Neuronal stem cell (in vitro differentiated cells): Measurements from ENCODE around the gene RASIP1.

Experiments used
- DNase-seq: peaks from one replicate; pipeline ENCODE4 v3.0.0-alpha.2; 2013; ENCODE audit warnings: low spot score
- H2AFZ ChIP-seq: one replicate; pipeline ENCODE4 v1.6.1; 2013; ENCODE audit warnings: mild to moderate bottlenecking, low read length, inconsistent platforms
- H2AK5ac ChIP-seq: 2 replicates; pipeline ENCODE4 v1.6.1; 2013; ENCODE audit warnings: low read depth, mild to moderate bottlenecking, inconsistent platforms, low read length, moderate library complexity, mixed read lengths
- H2BK120ac ChIP-seq: 2 replicates; pipeline ENCODE4 v1.6.1; 2013; ENCODE audit warnings: low read depth, mild to moderate bottlenecking, inconsistent platforms, low read length, moderate library complexity, mixed read lengths
- H2BK12ac ChIP-seq: one replicate; pipeline ENCODE4 v1.6.1; 2013; ENCODE audit warnings: low read length, inconsistent platforms
- H2BK15ac ChIP-seq: 2 replicates; pipeline ENCODE4 v1.6.1; 2013; ENCODE audit warnings: mild to moderate bottlenecking, low read length, inconsistent platforms, mixed read lengths
- H2BK5ac ChIP-seq: one replicate; pipeline ENCODE4 v1.6.1; 2013; ENCODE audit warnings: inconsistent platforms, mild to moderate bottlenecking, low read length, moderate library complexity
- H3K14ac ChIP-seq: one replicate; pipeline ENCODE4 v1.6.1; 2013; ENCODE audit warnings: low read length, inconsistent platforms
- H3K18ac ChIP-seq: 2 replicates; pipeline ENCODE4 v1.6.1; 2013; ENCODE audit warnings: low read length, inconsistent platforms
- H3K23ac ChIP-seq: 2 replicates; pipeline ENCODE4 v1.6.1; 2013; ENCODE audit warnings: low read depth, mild to moderate bottlenecking, mixed read lengths, low read length, inconsistent platforms; ENCODE audit not compliant: poor library complexity
- H3K27ac ChIP-seq: replicated peaks from 3 replicates; pipeline ENCODE4 v1.5.1; 2013; ENCODE audit warnings: low read length, inconsistent platforms
- H3K27me3 ChIP-seq, 3 experiments: 2 replicates each; pipeline ENCODE4 v1.6.1; 2013; ENCODE audit warnings: low read length in 3 of 3, mild to moderate bottlenecking in 2 of 3, inconsistent platforms in 1 of 3, low read depth in 1 of 3, mixed read lengths in 1 of 3, moderate library complexity in 1 of 3; ENCODE audit not compliant: control insufficient read depth in 3 of 3, insufficient read depth in 3 of 3
- H3K36me3 ChIP-seq, 2 donors: replicated peaks in 1 of 2; 2 replicates each; pipeline ENCODE4 v1.6.1; 2013; ENCODE audit warnings: low read length in 2 of 2; ENCODE audit not compliant: control insufficient read depth in 2 of 2, insufficient read depth in 2 of 2
- H3K4ac ChIP-seq: 2 replicates; pipeline ENCODE4 v1.6.1; 2013; ENCODE audit warnings: inconsistent platforms, mild to moderate bottlenecking, low read length, moderate library complexity
- H3K4me1 ChIP-seq, 2 donors: 1 replicate in 1 of 2; 2 replicates in 1 of 2; pipeline ENCODE4 v1.6.1; 2013; ENCODE audit warnings: low read length in 2 of 2, low read depth in 1 of 2; ENCODE audit not compliant: control insufficient read depth in 2 of 2, insufficient read depth in 1 of 2
- H3K4me2 ChIP-seq: one replicate; pipeline ENCODE4 v1.6.1; 2013; ENCODE audit warnings: mild to moderate bottlenecking, low read length, inconsistent platforms; ENCODE audit not compliant: insufficient read depth, poor library complexity, severe bottlenecking
- H3K4me3 ChIP-seq, 2 donors: 2 replicates each; pipeline ENCODE4 v1.5.1; 2013; ENCODE audit warnings: low read length in 2 of 2, mild to moderate bottlenecking in 2 of 2, inconsistent platforms in 1 of 2, moderate library complexity in 1 of 2
- H3K79me1 ChIP-seq: one replicate; pipeline ENCODE4 v1.6.1; 2013; ENCODE audit warnings: low read depth, mild to moderate bottlenecking, inconsistent platforms, low read length, moderate library complexity
- H3K9ac ChIP-seq: one replicate; pipeline ENCODE4 v1.6.1; 2013; ENCODE audit warnings: mild to moderate bottlenecking, low read depth, low read length, inconsistent platforms; ENCODE audit not compliant: poor library complexity
- H3K9me3 ChIP-seq, 2 donors: replicated peaks in 1 of 2; 2 replicates each; pipeline versions ENCODE3 to v1.6.1; 2013; ENCODE audit warnings: low read length in 2 of 2, mild to moderate bottlenecking in 2 of 2, inconsistent platforms in 1 of 2, low read depth in 1 of 2, mixed read lengths in 1 of 2, moderate library complexity in 1 of 2; ENCODE audit not compliant: control insufficient read depth in 2 of 2, insufficient read depth in 1 of 2
- H4K8ac ChIP-seq: one replicate; pipeline ENCODE4 v1.6.1; 2013; ENCODE audit warnings: low read depth, mild to moderate bottlenecking, inconsistent platforms, low read length, moderate library complexity
- H4K91ac ChIP-seq: one replicate; pipeline ENCODE4 v1.6.1; 2013; ENCODE audit warnings: low read length, low read depth, mild to moderate bottlenecking, inconsistent platforms; ENCODE audit not compliant: poor library complexity
- WGBS, 2 donors: extraction: QIAGEN DNeasy Blood & Tissue Kit; methylation state at CpG; one replicate each; pipeline ENCODE4 v1.1.7; 2013; ENCODE audit warnings: missing lambda C conversion rate in 2 of 2, mixed read lengths in 1 of 2; ENCODE audit not compliant: insufficient read length in 2 of 2, insufficient replicate concordance in 1 of 2; ENCODE audit errors: extremely low coverage in 2 of 2; 5-methylcytosine and 5-hydroxymethylcytosine counted together

Gene RASIP1

GRCh38 chr19:48742096-48742495, 1.7 kb upstream of the RASIP1 start:
- H2BK120ac ChIP-seq = no peak overlapping the region
- H2BK5ac ChIP-seq = no peak overlapping the region
- peak overlapping the region; percentile 8 for H3K4ac ChIP-seq
- H3K9ac ChIP-seq = no peak overlapping the region
- no peak overlapping the region for H2BK15ac ChIP-seq
- no CpG with 5 or more reads among the region's 11 CpGs for WGBS, 2 donors
- peaks cover 9 to 32% (median 25%) of the 10 kb centered on the region in 3 experiments for H3K27me3 ChIP-seq
- no peak overlapping the region for H3K18ac ChIP-seq
- no peaks in the 10 kb centered on the region for H3K79me1 ChIP-seq
- H3K23ac ChIP-seq = no peak overlapping the region
- H3K4me1 ChIP-seq = peaks cover 3 to 8% of the 10 kb centered on the region in 2 donors
- no peak for DNase-seq
- H2AK5ac ChIP-seq = peak overlapping the region; percentile 10
- H3K4me3 ChIP-seq = no peak overlapping the region
- H2AFZ ChIP-seq = no peak overlapping the region
- H3K4me2 ChIP-seq = no peak overlapping the region
- H4K91ac ChIP-seq = no peak overlapping the region
- H2BK12ac ChIP-seq = peak overlapping the region; percentile 4
- H3K36me3 ChIP-seq = no peaks in the 10 kb centered on the region
- no peak overlapping the region for H3K14ac ChIP-seq
- H4K8ac ChIP-seq = no peak overlapping the region
- H3K9me3 ChIP-seq = peaks cover 3 to 4% of the 10 kb centered on the region in 2 donors
- H3K27ac ChIP-seq = no peak overlapping the region

GRCh38 chr19:48741129-48741999, 954 bp upstream of the RASIP1 start:
- peak overlapping the region; percentile 70 for H4K8ac ChIP-seq
- peaks cover 9 to 32% (median 25%) of the 10 kb centered on the region in 3 experiments for H3K27me3 ChIP-seq
- peak overlapping the region; percentile 10 for H2AK5ac ChIP-seq
- peak overlapping the region; percentile 33 for H2BK5ac ChIP-seq
- H3K4me1 ChIP-seq = peaks cover 3 to 8% of the 10 kb centered on the region in 2 donors
- H3K4me3 ChIP-seq = no peak overlapping the region
- H4K91ac ChIP-seq = no peak overlapping the region
- H2AFZ ChIP-seq = no peak overlapping the region
- H2BK15ac ChIP-seq = no peak overlapping the region
- WGBS, 2 donors = no CpG with 5 or more reads among the region's 35 CpGs
- no peaks in the 10 kb centered on the region for H3K36me3 ChIP-seq
- H3K18ac ChIP-seq = peak overlapping the region; percentile 31
- no peak overlapping the region for H3K23ac ChIP-seq
- H3K4me2 ChIP-seq = no peak overlapping the region
- H2BK12ac ChIP-seq = peak overlapping the region; percentile 4
- H3K9me3 ChIP-seq = peaks cover 2 to 4% of the 10 kb centered on the region in 2 donors
- H3K4ac ChIP-seq = no peak overlapping the region
- no peak overlapping the region for H3K9ac ChIP-seq
- no peak overlapping the region for H3K14ac ChIP-seq
- H2BK120ac ChIP-seq = no peak overlapping the region
- no peaks in the 10 kb centered on the region for H3K79me1 ChIP-seq
- no peak for DNase-seq
- H3K27ac ChIP-seq = no peak overlapping the region

GRCh38 chr19:48739404-48740163, 826 bp downstream of the RASIP1 start:
- no peak for DNase-seq
- peak overlapping the region; percentile 93 for H3K9ac ChIP-seq
- H4K8ac ChIP-seq = no peak overlapping the region
- H2AFZ ChIP-seq = peak overlapping the region; percentile 99
- H3K4ac ChIP-seq = no peak overlapping the region
- H3K23ac ChIP-seq = peak overlapping the region; percentile 94
- H3K79me1 ChIP-seq = no peaks in the 10 kb centered on the region
- WGBS, 2 donors = no CpG with 5 or more reads among the region's 51 CpGs
- H2BK120ac ChIP-seq = no peak overlapping the region
- peak overlapping the region; percentile 99 for H3K4me2 ChIP-seq
- peak overlapping the region; percentile 50 for H2BK12ac ChIP-seq
- H3K9me3 ChIP-seq = no peaks in the 10 kb centered on the region
- H4K91ac ChIP-seq = no peak overlapping the region
- H2BK15ac ChIP-seq = peak overlapping the region; percentile 98
- H2BK5ac ChIP-seq = no peak overlapping the region
- peak overlapping the region; percentile 51 to 87 for H3K4me3 ChIP-seq
- H3K27ac ChIP-seq = no peak overlapping the region
- H3K36me3 ChIP-seq = no peaks in the 10 kb centered on the region
- peak overlapping the region; percentile 87 for H2AK5ac ChIP-seq
- peaks cover 3 to 9% of the 10 kb centered on the region in 2 donors for H3K4me1 ChIP-seq
- peak overlapping the region; percentile 84 for H3K14ac ChIP-seq
- H3K18ac ChIP-seq = peak overlapping the region; percentile 99
- peaks cover 9 to 32% (median 25%) of the 10 kb centered on the region in 3 experiments for H3K27me3 ChIP-seq
